ENCODE measurements around the gene CRIP2. TPM values are rescaled to one million over a fixed set of nuclear protein-coding genes. Genes with fewer than 3 reads are reported as not detected.

The CRIP2 gene
- total RNA-seq, 1 experiment from 2014 or later, result 209 TPM

- DNase-seq (ENCODE audit: low spot score), result no peak
- in situ Hi-C loops (cut with HindIII; ENCODE audit: low sequenced_read_pairs), result no loop called here
Observed at GRCh38 chr14:105472486-105472991, 2.1 kb upstream of the CRIP2 start.

GRCh38 chr14:105473033-105473676, 1.5 kb upstream of the CRIP2 start:
- in situ Hi-C loops (cut with HindIII; ENCODE audit: low sequenced_read_pairs), result no loop called here
- DNase-seq (ENCODE audit: low spot score), result no peak

GRCh38 chr14:105473677-105474482, 741 bp upstream of the CRIP2 start:
- in situ Hi-C loops (cut with HindIII; ENCODE audit: low sequenced_read_pairs), result no loop called here
- peak; percentile 60 for DNase-seq (ENCODE audit: low spot score)

GRCh38 chr14:105475269-105476096, 862 bp downstream of the CRIP2 start:
- DNase-seq (ENCODE audit: low spot score), result no peak
- in situ Hi-C loops (cut with HindIII; ENCODE audit: low sequenced_read_pairs), result no loop called here

- in situ Hi-C loops (cut with HindIII; ENCODE audit: low sequenced_read_pairs), result no loop called here
- DNase-seq (ENCODE audit: low spot score), result no peak
Observed at GRCh38 chr14:105476097-105476830, 1.6 kb downstream of the CRIP2 start.

- no peak for DNase-seq (ENCODE audit: low spot score)
- in situ Hi-C loops (cut with HindIII; ENCODE audit: low sequenced_read_pairs), result no loop called here
Observed at GRCh38 chr14:105476831-105477659, 2.4 kb downstream of the CRIP2 start.

- no peak for DNase-seq (ENCODE audit: low spot score)
- in situ Hi-C loops (cut with HindIII; ENCODE audit: low sequenced_read_pairs), result no loop called here
Observed at GRCh38 chr14:105477660-105478397, 3.2 kb downstream of the CRIP2 start.

- DNase-seq (ENCODE audit: low spot score), result no peak
- in situ Hi-C loops (cut with HindIII; ENCODE audit: low sequenced_read_pairs), result no loop called here
Observed at GRCh38 chr14:105478398-105479251, 4.0 kb downstream of the CRIP2 start.

GRCh38 chr14:105479431-105480158, 5.0 kb downstream of the CRIP2 start:
- DNase-seq (ENCODE audit: low spot score), result no peak
- in situ Hi-C loops (cut with HindIII; ENCODE audit: low sequenced_read_pairs), result no loop called here

- no peak for DNase-seq (ENCODE audit: low spot score)
- in situ Hi-C loops (cut with HindIII; ENCODE audit: low sequenced_read_pairs), result no loop called here
Observed at GRCh38 chr14:105480199-105480746, 5.7 kb downstream of the CRIP2 start.

- peak; percentile 84 for DNase-seq (ENCODE audit: low spot score)
- in situ Hi-C loops (cut with HindIII; ENCODE audit: low sequenced_read_pairs), result no loop called here
Observed at GRCh38 chr14:105480807-105481801, 6.5 kb downstream of the CRIP2 start.

- in situ Hi-C loops (cut with HindIII; ENCODE audit: low sequenced_read_pairs), result no loop called here
- peak; percentile 63 for DNase-seq (ENCODE audit: low spot score)
Observed at GRCh38 chr14:105481886-105482457, 7.4 kb downstream of the CRIP2 start.

- in situ Hi-C loops (cut with HindIII; ENCODE audit: low sequenced_read_pairs), result no loop called here
- no peak for DNase-seq (ENCODE audit: low spot score)
Observed at GRCh38 chr14:105482486-105483110, 8.0 kb downstream of the CRIP2 start.

Measured in G401 (cell line).